H1 (cell line): ENCODE results near the gene C11orf71. TPM values are rescaled to one million over a fixed set of nuclear protein-coding genes. Genes with fewer than 3 reads are reported as not detected.

Experiments
- CTCF ChIA-PET: fragments of 300-600 bp; sonication (Branson Sonifier 250); formaldehyde crosslinking; loops from one replicate; lab custom pipeline; 2021; ENCODE audit not compliant: partially characterized antibody; lab: Charles Lee
- POLR2A ChIA-PET: fragments of 300-600 bp; sonication (Branson Sonifier 250); formaldehyde crosslinking; loops from one replicate; lab custom pipeline; 2021; ENCODE audit warnings: inconsistent platforms; ENCODE audit not compliant: partially characterized antibody; lab: Charles Lee
- DNase-seq, 2 experiments: peaks; one replicate each; pipeline versions ENCODE4 v3.0.0 to v3.0.0-alpha.2; 2010 to 2022; ENCODE audit warnings: low spot score in 2 of 2, low read depth in 1 of 2, mixed read lengths in 1 of 2
- FAIRE-seq: peaks from 2 replicates; lab custom pipeline; 2011; peaks lifted over from hg19 to GRCh38; lab: Jason Lieb, UNC
- H2AFZ ChIP-seq: 2 replicates; pipeline ENCODE4 v1.8.1; 2012; ENCODE audit warnings: low read length, inconsistent platforms
- H2AK5ac ChIP-seq: 2 replicates; pipeline ENCODE4 v1.6.1; 2013; ENCODE audit warnings: low read depth, low read length
- H2BK120ac ChIP-seq: replicated peaks from 2 replicates; pipeline ENCODE3; 2013; ENCODE audit warnings: low read depth, low read length, inconsistent platforms
- H2BK12ac ChIP-seq: 2 replicates; pipeline ENCODE4 v1.6.1; 2013; ENCODE audit warnings: low read depth, low read length
- H2BK15ac ChIP-seq: 2 replicates; pipeline ENCODE4 v1.6.1; 2013; ENCODE audit warnings: low read length
- H2BK20ac ChIP-seq: 2 replicates; pipeline ENCODE4 v1.6.1; 2013; ENCODE audit warnings: low read length
- H2BK5ac ChIP-seq: 2 replicates; pipeline ENCODE4 v1.6.1; 2013; ENCODE audit warnings: low read depth, low read length
- H3K14ac ChIP-seq: 2 replicates; pipeline ENCODE4 v1.6.1; 2013; ENCODE audit warnings: inconsistent platforms; ENCODE audit not compliant: insufficient read length
- H3K18ac ChIP-seq: 2 replicates; pipeline ENCODE4 v1.6.1; 2013; ENCODE audit warnings: low read length; ENCODE audit errors: extremely low read depth
- H3K23ac ChIP-seq: 2 replicates; pipeline ENCODE4 v1.6.1; 2013; ENCODE audit warnings: inconsistent platforms; ENCODE audit not compliant: insufficient read length
- H3K23me2 ChIP-seq: 2 replicates; pipeline ENCODE4 v1.6.1; 2013; ENCODE audit warnings: low read depth, low read length
- H3K27ac ChIP-seq: 2 replicates; pipeline ENCODE4 v1.6.1; 2011; ENCODE audit warnings: low read depth, low read length, inconsistent platforms
- H3K27me3 ChIP-seq, 4 experiments: replicated peaks in 1 of 4; 1 replicate in 1 of 4; 2 replicates in 3 of 4; pipeline versions ENCODE4 v1.6.1 to v1.8.1; 2011 to 2013; ENCODE audit warnings: low read length in 3 of 4, mild to moderate bottlenecking in 3 of 4, inconsistent platforms in 2 of 4, mixed read lengths in 2 of 4, moderate library complexity in 1 of 4; ENCODE audit not compliant: control insufficient read depth in 3 of 4, insufficient read depth in 3 of 4; ENCODE audit errors: extremely low read depth in 1 of 4
- H3K36me3 ChIP-seq, 4 experiments: 2 replicates each; pipeline versions ENCODE4 v1.6.1 to v1.8.1; 2011 to 2013; ENCODE audit warnings: mild to moderate bottlenecking in 4 of 4, low read length in 3 of 4, moderate library complexity in 2 of 4, control low read depth in 1 of 4, inconsistent platforms in 1 of 4; ENCODE audit not compliant: insufficient read depth in 4 of 4, control insufficient read depth in 2 of 4
- H3K4ac ChIP-seq: replicated peaks from 2 replicates; pipeline ENCODE3; 2013; ENCODE audit warnings: low read length, low read depth, mixed read lengths, inconsistent platforms; ENCODE audit not compliant: insufficient read length
- H3K4me1 ChIP-seq, 4 experiments: replicated peaks in 1 of 4; 1 replicate in 1 of 4; 2 replicates in 3 of 4; pipeline versions ENCODE4 v1.6.1 to v1.8.1; 2011 to 2013; ENCODE audit warnings: low read length in 3 of 4, inconsistent platforms in 2 of 4, mixed read lengths in 1 of 4; ENCODE audit not compliant: insufficient read depth in 4 of 4, control insufficient read depth in 3 of 4
- H3K4me2 ChIP-seq, 2 experiments: 2 replicates each; pipeline versions ENCODE4 v1.6.1 to v1.8.1; 2011 to 2013; ENCODE audit warnings: low read depth in 2 of 2, low read length in 2 of 2, control low read depth in 1 of 2, inconsistent platforms in 1 of 2, mild to moderate bottlenecking in 1 of 2; ENCODE audit not compliant: insufficient read depth in 1 of 2
- H3K4me3 ChIP-seq, 4 experiments: fragments of 200-600, 300-600 bp in 1 of 4; sonication (generic), shearing (Covaris generic), sonication (Bioruptor Twin) in 1 of 4; 2 replicates each; pipeline versions ENCODE4 v1.5.1 to v1.8.1; 2011 to 2016; ENCODE audit warnings: low read length in 4 of 4, low read depth in 3 of 4, control low read depth in 2 of 4, inconsistent platforms in 2 of 4, mild to moderate bottlenecking in 2 of 4, mixed read lengths in 1 of 4, moderate library complexity in 1 of 4; ENCODE audit not compliant: insufficient read depth in 2 of 4; ENCODE audit errors: extremely low read depth in 1 of 4
- H3K56ac ChIP-seq: replicated peaks from 2 replicates; pipeline ENCODE3; 2013; ENCODE audit warnings: low read depth, mild to moderate bottlenecking, mixed read lengths, low read length, inconsistent platforms; ENCODE audit not compliant: insufficient read length
- H3K79me1 ChIP-seq: 2 replicates; pipeline ENCODE4 v1.6.1; 2013; ENCODE audit warnings: low read depth, low read length, control low read depth
- H3K79me2 ChIP-seq, 2 experiments: 2 replicates each; pipeline versions ENCODE4 v1.6.1 to v1.8.1; 2012 to 2013; ENCODE audit warnings: low read length in 2 of 2, mild to moderate bottlenecking in 2 of 2, inconsistent platforms in 1 of 2; ENCODE audit not compliant: insufficient read depth in 2 of 2, control insufficient read depth in 1 of 2
- H3K9ac ChIP-seq, 4 experiments: replicated peaks in 1 of 4; 1 replicate in 1 of 4; 2 replicates in 3 of 4; pipeline versions ENCODE4 v1.6.1 to v1.8.1; 2011 to 2013; ENCODE audit warnings: low read depth in 3 of 4, low read length in 3 of 4, control low read depth in 2 of 4, mild to moderate bottlenecking in 2 of 4, moderate library complexity in 2 of 4, inconsistent platforms in 1 of 4; ENCODE audit errors: extremely low read depth in 1 of 4
- H3K9me3 ChIP-seq, 2 experiments: 2 replicates each; pipeline versions ENCODE4 v1.6.1 to v1.8.1; 2012 to 2013; ENCODE audit warnings: mild to moderate bottlenecking in 2 of 2, moderate library complexity in 2 of 2, control low read depth in 1 of 2, inconsistent platforms in 1 of 2, low read depth in 1 of 2, low read length in 1 of 2, mixed read lengths in 1 of 2; ENCODE audit not compliant: insufficient read depth in 2 of 2
- H4K20me1 ChIP-seq, 2 experiments: replicated peaks in 1 of 2; 2 replicates each; pipeline versions ENCODE3 to v1.8.1; 2011 to 2013; ENCODE audit warnings: inconsistent platforms in 2 of 2, low read length in 2 of 2, mild to moderate bottlenecking in 1 of 2; ENCODE audit not compliant: insufficient read depth in 2 of 2, control insufficient read depth in 1 of 2
- H4K5ac ChIP-seq: 2 replicates; pipeline ENCODE4 v1.6.1; 2013; ENCODE audit warnings: low read length, low read depth, mixed read lengths, inconsistent platforms; ENCODE audit not compliant: insufficient read length
- H4K8ac ChIP-seq: 2 replicates; pipeline ENCODE4 v1.8.0; 2013; ENCODE audit warnings: mild to moderate bottlenecking, moderate library complexity, low read length, inconsistent platforms; ENCODE audit not compliant: insufficient read depth; ENCODE audit errors: extremely low read depth
- H4K91ac ChIP-seq: replicated peaks from 2 replicates; pipeline ENCODE3; 2013; ENCODE audit warnings: low read length, mixed read lengths, inconsistent platforms; ENCODE audit not compliant: insufficient read length
- RNF2 ChIP-seq: fragments of 200-900, 300-1000 bp; sonication (generic); IDR thresholded peaks from 2 replicates; pipeline ENCODE4 v1.7.1; 2016; ENCODE audit warnings: borderline replicate concordance, low read depth, mild to moderate bottlenecking, antibody characterized with exemption, low read length; ENCODE audit not compliant: poor library complexity, severe bottlenecking; ENCODE audit errors: missing control alignments
- WGBS, 2 experiments: shearing (Covaris generic) in 1 of 2; methylation state at CpG; one replicate each; pipeline versions ENCODE4 v1.1.6 to v1.1.7; 2013 to 2015; ENCODE audit warnings: low lambda C conversion rate in 2 of 2, mixed read lengths in 2 of 2, inconsistent platforms in 1 of 2, low coverage in 1 of 2, missing lambda C conversion rate in 1 of 2; ENCODE audit not compliant: insufficient replicate concordance in 2 of 2, insufficient coverage in 1 of 2, insufficient read length in 1 of 2; ENCODE audit errors: extremely low coverage in 1 of 2, missing lambda C conversion rate in 1 of 2; 5-methylcytosine and 5-hydroxymethylcytosine counted together
- polyA plus RNA-seq, 7 experiments: library from polyadenylated mRNA; depleted of rRNA in 3 of 7; stranded (reverse) in 5 of 7; unstranded in 2 of 7; fragments of >200 nt in 5 of 7; fragments of 200-250 nt in 2 of 7; gene quantifications; 1 replicate in 5 of 7; 2 replicates in 1 of 7; 4 replicates in 1 of 7; pipeline versions ENCODE4 v1.2.1 to v1.2.3, GENCODE V29; 2011 to 2013; ENCODE audit warnings: missing spikeins in 2 of 7, mixed read lengths in 2 of 7
- total RNA-seq: library from RNA; stranded (reverse); fragmentation: NEBNext Ultra II Directional; extraction: Animal tissue kit (Norgen Biotek cat#: 25700); gene quantifications from 2 replicates; pipeline ENCODE4 v1.2.1, GENCODE V29; 2021

Gene C11orf71
- total and polyA plus RNA-seq, 2 of the 8 experiments (the other 6 are each of a cell fraction or from before 2014, with no cell fraction given), result 5.4 to 8.7 TPM

DNA sequence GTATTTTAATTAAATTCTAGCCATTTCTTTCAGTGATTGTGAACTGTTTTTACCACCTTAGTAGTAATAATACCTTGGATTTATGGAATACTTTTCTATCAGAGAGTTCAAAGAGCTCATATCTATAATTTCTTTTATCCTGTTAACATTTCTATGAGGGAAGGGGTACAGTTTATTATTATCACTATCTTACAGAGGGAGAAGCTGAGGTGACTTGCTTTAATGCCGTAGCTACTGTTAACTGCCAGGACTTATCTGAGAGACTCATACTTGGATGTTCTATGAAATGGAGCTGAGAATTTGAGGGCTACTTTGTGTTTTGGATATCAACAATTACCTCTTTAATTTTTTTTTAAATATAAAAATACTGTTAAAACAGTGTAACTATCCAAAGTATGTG lies 42.2 kb upstream of the C11orf71 start:
- Histone ChIP-seq H4K8ac (no peak overlapping the region), H3K9me3 (no peaks in the 10 kb centered on the region), H3K36me3 (peaks cover 0 to 26% (median 10%) of the 10 kb centered on the region in 4 experiments; a peak in 6 of 8 replicates), H3K4me1 (peaks cover 2 to 12% (median 7%) of the 10 kb centered on the region in 4 experiments; a peak in 6 of 7 replicates), H4K5ac (no peak overlapping the region), H3K79me2 (peaks cover 19 to 79% of the 10 kb centered on the region in 2 experiments; a peak in 3 of 4 replicates), H2AK5ac (no peak overlapping the region), H4K91ac (no peak overlapping the region), H2BK5ac (no peak overlapping the region), H3K56ac (no peak overlapping the region), H3K27me3 (no peaks in the 10 kb centered on the region), H3K4me3 (no peak overlapping the region), H3K27ac (no peak overlapping the region), H2BK120ac (no peak overlapping the region), H3K23ac (no peak overlapping the region), H2BK12ac (no peak overlapping the region), H2BK20ac (no peak overlapping the region), H3K14ac (no peak overlapping the region), H3K79me1 (peaks cover 3% of the 10 kb centered on the region), H3K4ac (no peak overlapping the region), H3K23me2 (no peaks in the 10 kb centered on the region; the same call in 1 of the 2 replicates), H3K18ac (no peak overlapping the region), H2AFZ (no peak overlapping the region), H4K20me1 (peaks cover 2 to 4% of the 10 kb centered on the region in 2 experiments), H2BK15ac (no peak overlapping the region), H3K9ac (no peak overlapping the region), H3K4me2 (no peak overlapping the region)
- ChIA-PET CTCF (no interaction called here), POLR2A (interaction anchor here (0.7 to 1.6 kb wide), 3 partner anchors 11 to 89 kb away, joined by 3 to 4 read pairs (median 4); no protein-coding TSS in a partner anchor)
- FAIRE-seq (no peak), DNase-seq (no peak)
- no peak for TF ChIP-seq RNF2
- 100% methylated on average over 1 of the region's 1 CpG; no CpG with 5 or more reads in 1 of the 2 experiments for WGBS, 2 experiments
